Retinal pigment epithelial cell (primary cell): ENCODE data around the gene SLC2A11.
A peak's percentile ranks its signal among the peaks of the same experiment; 100 is the strongest.
"Not testable (repeated sequence)": the region's sequence is repeated elsewhere in the genome, so short reads cannot be mapped to it uniquely, and the experiment has no call there.

Experiments used
- DNase-seq: peaks from one replicate; pipeline ENCODE4 v3.0.0-alpha.2; 2010; ENCODE audit warnings: low read depth
- H3K4me3 ChIP-seq: 2 replicates; pipeline ENCODE4 v1.5.1; 2011; ENCODE audit warnings: mild to moderate bottlenecking, low read length, control low read depth, moderate library complexity
- TF ChIP-seq, protein P1 (sequence below): conservative IDR thresholded peaks from 2 replicates; pipeline ENCODE4 v1.5.1; 2011; ENCODE audit warnings: low read depth, low read length, control low read depth, inconsistent platforms

The SLC2A11 gene

GRCh38 chr22:23847991-23848864, 9.4 kb upstream of the SLC2A11 start:
- H3K4me3 ChIP-seq = no peak overlapping the region
- no peak for DNase-seq
- TF ChIP-seq, protein P1, sequence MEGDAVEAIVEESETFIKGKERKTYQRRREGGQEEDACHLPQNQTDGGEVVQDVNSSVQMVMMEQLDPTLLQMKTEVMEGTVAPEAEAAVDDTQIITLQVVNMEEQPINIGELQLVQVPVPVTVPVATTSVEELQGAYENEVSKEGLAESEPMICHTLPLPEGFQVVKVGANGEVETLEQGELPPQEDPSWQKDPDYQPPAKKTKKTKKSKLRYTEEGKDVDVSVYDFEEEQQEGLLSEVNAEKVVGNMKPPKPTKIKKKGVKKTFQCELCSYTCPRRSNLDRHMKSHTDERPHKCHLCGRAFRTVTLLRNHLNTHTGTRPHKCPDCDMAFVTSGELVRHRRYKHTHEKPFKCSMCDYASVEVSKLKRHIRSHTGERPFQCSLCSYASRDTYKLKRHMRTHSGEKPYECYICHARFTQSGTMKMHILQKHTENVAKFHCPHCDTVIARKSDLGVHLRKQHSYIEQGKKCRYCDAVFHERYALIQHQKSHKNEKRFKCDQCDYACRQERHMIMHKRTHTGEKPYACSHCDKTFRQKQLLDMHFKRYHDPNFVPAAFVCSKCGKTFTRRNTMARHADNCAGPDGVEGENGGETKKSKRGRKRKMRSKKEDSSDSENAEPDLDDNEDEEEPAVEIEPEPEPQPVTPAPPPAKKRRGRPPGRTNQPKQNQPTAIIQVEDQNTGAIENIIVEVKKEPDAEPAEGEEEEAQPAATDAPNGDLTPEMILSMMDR = no peak

GRCh38 chr22:23849009-23850006, 8.4 kb upstream of the SLC2A11 start:
- no peak overlapping the region for H3K4me3 ChIP-seq
- TF ChIP-seq, protein P1 = peak; percentile 92
- no peak for DNase-seq

GRCh38 chr22:23850136-23850611, 7.5 kb upstream of the SLC2A11 start:
- TF ChIP-seq, protein P1 = no peak
- no peak for DNase-seq
- H3K4me3 ChIP-seq = no peak overlapping the region

- TF ChIP-seq, protein P1 = peak; percentile 23
- peak overlapping the region; percentile 84 for H3K4me3 ChIP-seq
- DNase-seq = no peak
These were observed 712 bp upstream of the SLC2A11 start for GRCh38 chr22:23856721-23857605.

DNA sequence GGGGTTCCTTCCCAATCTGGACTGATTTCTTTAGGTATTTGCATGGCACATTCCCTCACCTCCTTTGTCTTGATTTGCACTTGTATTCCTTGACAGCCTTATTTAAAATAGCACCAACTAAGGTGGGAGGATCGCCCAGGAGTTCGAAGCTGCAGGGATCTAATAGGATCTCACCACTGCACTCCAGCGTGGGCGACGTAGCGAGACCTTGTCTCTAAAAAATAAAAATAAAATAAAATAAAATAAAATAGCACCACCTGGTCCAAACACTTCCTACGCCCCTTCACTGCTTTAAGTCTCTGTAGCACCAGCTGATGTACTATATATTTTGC, 775 bp downstream of the SLC2A11 start:
- TF ChIP-seq, protein P1 = no peak
- DNase-seq = no peak
- peak overlapping the region; percentile 84 for H3K4me3 ChIP-seq

- no peak overlapping the region for H3K4me3 ChIP-seq
- DNase-seq = no peak
- TF ChIP-seq, protein P1 = no peak
These were observed 1.5 kb downstream of the SLC2A11 start for GRCh38 chr22:23859201-23859600.

GRCh38 chr22:23860187-23860586, 2.5 kb downstream of the SLC2A11 start:
- not testable (repeated sequence) for H3K4me3 ChIP-seq, DNase-seq
